Neutrophil (primary cell): Measurements from ENCODE around the gene BDH1.
A peak's percentile ranks its signal among the peaks of the same experiment; 100 is the strongest.

ENCODE experiments used
- H3K27ac ChIP-seq: fragments of 200-600 bp; sonication (generic); 2 replicates; pipeline ENCODE4 v1.5.1; 2016; ENCODE audit warnings: mild to moderate bottlenecking, moderate library complexity
- H3K27me3 ChIP-seq: fragments of 200-600 bp; sonication (generic); 2 replicates; pipeline ENCODE4 v1.6.0; 2016; ENCODE audit warnings: mild to moderate bottlenecking
- H3K36me3 ChIP-seq: fragments of 200-600 bp; sonication (generic); 2 replicates; pipeline ENCODE4 v1.5.1; 2017
- H3K4me1 ChIP-seq, 2 experiments: fragments of 200-600 bp in 1 of 2; sonication (generic) in 1 of 2; 1 replicate in 1 of 2; 2 replicates in 1 of 2; pipeline versions ENCODE4 v1.5.1 to v1.6.1; 2013 to 2016; ENCODE audit warnings: low read depth in 1 of 2, low read length in 1 of 2, mild to moderate bottlenecking in 1 of 2, moderate library complexity in 1 of 2; ENCODE audit not compliant: control insufficient read depth in 1 of 2, insufficient read depth in 1 of 2
- H3K4me3 ChIP-seq, 2 experiments: fragments of 200-600 bp in 1 of 2; sonication (generic) in 1 of 2; 1 replicate in 1 of 2; 2 replicates in 1 of 2; pipeline ENCODE4 v1.5.1; 2013 to 2016; ENCODE audit warnings: low read depth in 1 of 2, low read length in 1 of 2, mild to moderate bottlenecking in 1 of 2, moderate library complexity in 1 of 2
- H3K9me3 ChIP-seq: fragments of 200-600 bp; sonication (generic); 2 replicates; pipeline ENCODE4 v1.5.1; 2016
- TF ChIP-seq, protein P1 (sequence below): fragments of 200-600 bp; sonication (generic); IDR thresholded peaks from 2 replicates; pipeline ENCODE4 v1.5.1; 2016; ENCODE audit warnings: antibody characterized with exemption

BDH1 gene

DNA sequence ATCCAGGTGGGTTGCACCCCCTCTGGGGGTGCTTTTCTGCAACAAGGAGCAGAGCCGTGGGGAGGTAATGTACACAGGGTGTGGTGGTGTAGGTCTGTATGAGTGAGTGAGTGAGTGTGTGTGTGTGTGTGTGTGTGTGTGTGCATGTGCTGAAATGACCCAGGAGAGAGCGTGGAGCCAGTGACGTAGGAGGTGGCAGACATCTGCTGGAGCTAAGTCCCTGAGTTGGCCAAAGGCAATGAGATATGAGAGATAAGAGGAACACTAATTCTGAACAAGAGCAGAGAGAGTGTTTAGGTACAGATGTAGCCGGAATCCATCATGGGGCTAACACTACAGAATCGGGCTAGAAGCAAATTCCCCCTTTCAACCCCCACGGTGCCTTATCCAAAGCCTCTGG, 27.6 kb downstream of the BDH1 start:
- Histone ChIP-seq H3K9me3 (no peaks in the 10 kb centered on the region), H3K4me3 (no peak overlapping the region), H3K36me3 (peaks cover 51% of the 10 kb centered on the region), H3K4me1 (peaks cover 16 to 31% of the 10 kb centered on the region in 2 experiments), H3K27me3 (no peaks in the 10 kb centered on the region), H3K27ac (no peak overlapping the region)
- TF ChIP-seq, protein P1, sequence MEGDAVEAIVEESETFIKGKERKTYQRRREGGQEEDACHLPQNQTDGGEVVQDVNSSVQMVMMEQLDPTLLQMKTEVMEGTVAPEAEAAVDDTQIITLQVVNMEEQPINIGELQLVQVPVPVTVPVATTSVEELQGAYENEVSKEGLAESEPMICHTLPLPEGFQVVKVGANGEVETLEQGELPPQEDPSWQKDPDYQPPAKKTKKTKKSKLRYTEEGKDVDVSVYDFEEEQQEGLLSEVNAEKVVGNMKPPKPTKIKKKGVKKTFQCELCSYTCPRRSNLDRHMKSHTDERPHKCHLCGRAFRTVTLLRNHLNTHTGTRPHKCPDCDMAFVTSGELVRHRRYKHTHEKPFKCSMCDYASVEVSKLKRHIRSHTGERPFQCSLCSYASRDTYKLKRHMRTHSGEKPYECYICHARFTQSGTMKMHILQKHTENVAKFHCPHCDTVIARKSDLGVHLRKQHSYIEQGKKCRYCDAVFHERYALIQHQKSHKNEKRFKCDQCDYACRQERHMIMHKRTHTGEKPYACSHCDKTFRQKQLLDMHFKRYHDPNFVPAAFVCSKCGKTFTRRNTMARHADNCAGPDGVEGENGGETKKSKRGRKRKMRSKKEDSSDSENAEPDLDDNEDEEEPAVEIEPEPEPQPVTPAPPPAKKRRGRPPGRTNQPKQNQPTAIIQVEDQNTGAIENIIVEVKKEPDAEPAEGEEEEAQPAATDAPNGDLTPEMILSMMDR, result no peak

DNA sequence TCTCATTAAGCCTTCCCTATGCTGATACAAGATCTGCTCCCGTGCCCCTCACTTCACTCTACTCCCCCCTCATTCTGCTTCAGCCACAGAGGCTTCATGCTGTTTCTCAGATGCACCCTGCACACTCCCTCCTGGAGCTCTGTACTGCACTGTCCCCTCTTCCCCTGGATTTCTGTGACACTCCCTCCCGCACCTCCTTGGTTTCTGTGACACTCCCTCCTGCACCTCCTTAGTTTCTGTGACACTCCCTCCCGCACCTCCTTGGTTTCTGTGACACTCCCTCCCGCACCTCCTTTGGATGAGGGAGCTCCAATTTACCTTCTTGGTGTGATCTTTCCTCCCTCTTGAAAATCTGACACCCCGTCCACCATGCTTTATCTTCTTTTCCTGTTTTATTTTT, 28.2 kb downstream of the BDH1 start:
- no peak overlapping the region for H3K4me3 ChIP-seq
- no peaks in the 10 kb centered on the region for H3K27me3 ChIP-seq
- H3K4me1 ChIP-seq, result peaks cover 17 to 32% of the 10 kb centered on the region in 2 experiments
- TF ChIP-seq, protein P1, result no peak
- no peaks in the 10 kb centered on the region for H3K9me3 ChIP-seq
- H3K27ac ChIP-seq, result no peak overlapping the region
- H3K36me3 ChIP-seq, result peaks cover 51% of the 10 kb centered on the region

DNA sequence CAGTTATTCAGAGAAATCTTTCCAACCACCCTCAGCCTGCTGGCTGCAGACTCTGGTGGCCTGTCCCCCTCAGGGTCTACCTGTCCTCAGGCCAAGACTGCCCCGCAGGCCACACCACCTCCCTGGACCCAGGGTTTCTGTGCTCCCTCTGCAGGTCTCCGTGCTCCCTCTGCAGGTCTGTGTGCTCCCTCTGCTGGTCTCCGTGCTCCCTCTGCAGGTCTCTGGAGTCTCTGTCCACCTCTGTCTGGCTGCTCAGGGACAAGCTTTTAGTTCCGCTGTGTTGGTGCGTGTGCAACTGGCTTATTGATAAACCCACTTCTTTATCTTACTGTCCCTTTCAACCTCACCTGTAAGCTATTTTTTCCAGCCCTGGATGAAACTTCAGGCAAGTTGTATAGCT, 30.1 kb downstream of the BDH1 start:
- Histone ChIP-seq H3K27ac (no peak overlapping the region), H3K4me1 (peaks cover 17 to 32% of the 10 kb centered on the region in 2 experiments), H3K4me3 (no peak overlapping the region), H3K27me3 (no peaks in the 10 kb centered on the region), H3K36me3 (peaks cover 64% of the 10 kb centered on the region), H3K9me3 (no peaks in the 10 kb centered on the region)
- TF ChIP-seq, protein P1, result no peak

DNA sequence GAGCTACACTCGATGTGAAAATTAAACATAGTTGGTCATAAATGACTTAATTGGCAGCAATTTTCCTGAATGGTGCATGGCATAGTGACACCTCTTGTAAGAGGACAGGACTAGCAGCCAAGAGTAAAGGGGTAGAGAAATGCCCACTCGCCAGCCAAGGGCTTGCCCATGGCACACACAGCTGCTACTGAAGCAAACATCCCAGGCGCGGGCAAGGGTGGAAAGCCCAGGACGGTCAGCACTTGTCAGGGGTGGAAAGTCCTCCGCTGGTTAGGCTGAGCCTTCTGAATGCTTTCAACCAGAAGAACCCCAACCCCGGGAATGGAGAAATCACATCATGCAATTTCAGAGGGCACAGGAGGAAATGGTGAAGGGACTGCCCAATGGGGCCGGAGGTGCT, 31.6 kb downstream of the BDH1 start:
- Histone ChIP-seq H3K9me3 (no peaks in the 10 kb centered on the region), H3K4me1 (peaks cover 17 to 32% of the 10 kb centered on the region in 2 experiments), H3K4me3 (no peak overlapping the region), H3K27me3 (no peaks in the 10 kb centered on the region), H3K27ac (peak overlapping the region; percentile 58), H3K36me3 (peaks cover 66% of the 10 kb centered on the region)
- TF ChIP-seq, protein P1, result no peak

DNA sequence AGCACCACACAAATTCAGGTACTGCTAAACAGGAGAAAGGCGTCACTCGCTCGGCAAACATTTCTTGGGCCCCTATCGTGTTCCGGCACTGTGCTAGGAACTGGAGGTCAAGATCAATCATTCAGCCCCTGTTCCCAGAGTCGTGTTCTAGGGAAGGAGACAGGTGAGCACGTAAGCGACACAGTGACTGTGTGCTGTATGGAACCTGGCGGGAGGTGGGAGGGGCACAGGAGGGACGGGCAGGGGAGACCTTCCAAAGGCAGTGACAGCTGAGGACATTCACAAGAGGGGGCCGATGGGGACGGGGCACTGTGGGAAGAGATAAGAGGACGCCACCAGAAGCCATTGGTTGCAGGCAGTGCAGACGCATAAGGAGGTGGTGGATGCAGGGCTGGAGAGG, 32.2 kb downstream of the BDH1 start:
- TF ChIP-seq, protein P1, result no peak
- Histone ChIP-seq H3K27ac (peak overlapping the region; percentile 58), H3K27me3 (no peaks in the 10 kb centered on the region), H3K9me3 (no peaks in the 10 kb centered on the region), H3K4me1 (peaks cover 17 to 32% of the 10 kb centered on the region in 2 experiments), H3K36me3 (peaks cover 60% of the 10 kb centered on the region), H3K4me3 (no peak overlapping the region)
